Adrenal gland (tissue), 12 donors: ENCODE measurements around the gene SRCIN1. TPM values are rescaled to one million over a fixed set of nuclear protein-coding genes. Genes with fewer than 3 reads are reported as not detected.

Source experiments
- DNase-seq, 7 donors: peaks; one replicate each; pipeline ENCODE4 v3.0.0-alpha.2; 2019 to 2020
- H3K27ac ChIP-seq, 5 donors: fragments of 200-600 bp; sonication (generic) in 4 of 5; 1 replicate in 3 of 5; 2 replicates in 2 of 5; pipeline versions ENCODE4 v1.5.1 to v1.8.0; 2016 to 2020; ENCODE audit warnings: mild to moderate bottlenecking in 1 of 5
- H3K27me3 ChIP-seq: fragments of 200-600 bp; 2 replicates; pipeline ENCODE4 v1.8.0; 2021
- H3K36me3 ChIP-seq, 2 donors: fragments of 200-600 bp; replicated peaks in 1 of 2; 1 replicate in 1 of 2; 2 replicates in 1 of 2; pipeline versions ENCODE4 v1.5.1 to v1.8.0; 2018 to 2022
- H3K4me1 ChIP-seq, 2 donors: fragments of 200-600 bp; replicated peaks in 1 of 2; 1 replicate in 1 of 2; 2 replicates in 1 of 2; pipeline versions ENCODE4 v1.5.1 to v1.8.0; 2018 to 2021
- H3K4me3 ChIP-seq, 4 donors: fragments of 200-600 bp; sonication (generic) in 3 of 4; one replicate each; pipeline ENCODE4 v1.5.1; 2016 to 2018
- H3K9me3 ChIP-seq, 3 donors: fragments of 200-600 bp; sonication (generic) in 1 of 3; replicated peaks in 1 of 3; 1 replicate in 2 of 3; 2 replicates in 1 of 3; pipeline versions ENCODE4 v1.5.1 to v1.8.0; 2016 to 2021
- POLR2A ChIP-seq, 2 donors: fragments of 450-650 bp; IDR thresholded peaks; one replicate each; pipeline ENCODE4 v1.6.1; 2017; ENCODE audit warnings: antibody characterized with exemption in 2 of 2, mild to moderate bottlenecking in 2 of 2, moderate library complexity in 1 of 2
- WGBS, 4 donors: extraction: QIAGEN DNeasy Blood & Tissue Kit in 2 of 4; methylation state at CpG; one replicate each; pipeline versions ENCODE4 v1.1.5 to v1.1.7; 2013 to 2017; 5-methylcytosine and 5-hydroxymethylcytosine counted together
- intact Hi-C, 2 donors: fragments of 100-400 bp; cut with DNase I; formaldehyde crosslinking; loops; one replicate each; pipeline versions ENCODE4 v1.14.1 to v1.15.0; 2022 to 2023
- polyA plus RNA-seq, 3 donors: library from polyadenylated mRNA; stranded (reverse); fragments of 200-250 nt in 2 of 3; fragments of 350-450 nt in 1 of 3; fragmentation: Illumina TruSeq in 1 of 3; extraction: RNeasy Lipid Tissue Mini Kit (QIAGEN cat#74804) in 1 of 3; gene quantifications; one replicate each; pipeline ENCODE4 v1.2.3, GENCODE V29; 2013 to 2014
- total RNA-seq, 9 donors: library from RNA; depleted of rRNA in 4 of 9; stranded (reverse); fragments of >200 nt in 4 of 9; fragments of 120-200 nt in 1 of 9; fragmentation: NEBNext Ultra II Directional in 1 of 9; extraction: Animal tissue kit (Norgen Biotek cat#: 25700) in 1 of 9; gene quantifications; one replicate each; pipeline versions ENCODE4 v1.1.0 to v1.2.4, GENCODE V29; 2013 to 2023
- TF ChIP-seq, protein P1 (sequence below), 6 experiments: fragments of 450-650 bp in 4 of 6; fragments of 200-600 bp in 2 of 6; sonication (generic) in 1 of 6; IDR thresholded peaks; 1 replicate in 5 of 6; 2 replicates in 1 of 6; pipeline versions ENCODE4 v1.5.1 to v1.8.0; 2016 to 2021; ENCODE audit warnings: antibody characterized with exemption in 6 of 6, mild to moderate bottlenecking in 2 of 6, moderate library complexity in 1 of 6
- donor health status: healthy with polysubstance abuse.
- donor health status: Bipolar disorder and iron deficiency.
- donor health status: DM: yes; HTN: yes; CAD: no.
- donor health status: DM: no; HTN: no; CAD: no.
- donor health status: DM: no; HTN: no; CAD: no.
- donor health status: DM: yes; HTN: yes; CAD: no.

The SRCIN1 gene
- total and polyA plus RNA-seq, 12 donors: 0.44 to 33.1 (median 1.6) TPM; not detected in 2

DNA sequence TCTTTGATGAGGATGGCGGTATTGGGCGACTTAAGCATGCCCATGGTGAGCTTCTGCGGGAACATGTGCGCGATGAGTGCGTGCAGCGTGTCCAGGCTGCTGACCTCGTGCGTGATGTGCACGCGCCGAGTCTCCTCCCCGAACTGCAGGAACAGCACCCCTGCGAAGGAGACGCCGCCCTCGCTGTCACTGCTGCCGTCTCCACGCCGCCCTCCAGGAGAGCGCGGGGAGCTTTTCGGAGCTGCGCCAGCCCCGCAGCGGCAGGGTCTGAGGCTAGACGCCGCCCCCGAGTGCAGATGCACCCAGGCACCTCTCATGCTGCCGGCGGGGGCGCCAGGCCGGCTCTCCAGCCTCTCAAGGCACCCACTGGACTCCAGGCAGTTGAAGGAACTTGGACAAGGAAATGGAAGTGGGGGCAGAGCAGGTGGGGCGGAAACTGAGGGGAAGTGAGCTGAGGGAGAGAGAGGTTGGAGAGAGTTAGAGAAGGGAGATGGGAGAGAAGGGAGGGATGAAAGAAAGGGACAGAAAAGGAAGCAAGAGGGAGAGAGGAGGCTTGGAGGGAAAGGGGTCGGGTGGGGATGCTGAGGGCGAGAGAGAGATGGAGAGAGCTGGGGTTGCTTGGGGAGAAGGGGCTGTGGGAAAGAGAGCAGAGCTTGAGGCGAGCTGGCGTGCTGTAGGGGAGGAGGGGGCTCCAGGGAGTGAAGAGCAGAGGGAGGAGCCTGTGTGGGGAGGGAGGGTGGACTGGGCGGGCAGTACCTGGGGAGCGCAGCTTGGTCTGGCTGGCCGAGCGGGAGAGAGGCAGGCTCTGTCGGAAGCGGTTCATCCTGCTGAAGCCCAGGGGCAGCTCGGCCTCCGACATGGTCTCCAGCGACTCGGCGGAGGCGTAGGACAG, 42.1 kb downstream of the SRCIN1 start:
- H3K27ac ChIP-seq: peak overlapping the region in 1 of 5 donors; percentile 26
- WGBS, 4 donors: 6 to 8% (median 7%) methylated on average over 11 to 50 of the region's 50 CpGs
- H3K27me3 ChIP-seq: peaks cover 80% of the 10 kb centered on the region
- peaks cover under 1 to 17% of the 10 kb centered on the region in 2 donors for H3K4me1 ChIP-seq
- DNase-seq: no peak
- H3K36me3 ChIP-seq: no peaks in the 10 kb centered on the region
- H3K9me3 ChIP-seq: no peaks in the 10 kb centered on the region
- H3K4me3 ChIP-seq: no peak overlapping the region
- intact Hi-C loops: no loop called here
- TF ChIP-seq, protein P1, sequence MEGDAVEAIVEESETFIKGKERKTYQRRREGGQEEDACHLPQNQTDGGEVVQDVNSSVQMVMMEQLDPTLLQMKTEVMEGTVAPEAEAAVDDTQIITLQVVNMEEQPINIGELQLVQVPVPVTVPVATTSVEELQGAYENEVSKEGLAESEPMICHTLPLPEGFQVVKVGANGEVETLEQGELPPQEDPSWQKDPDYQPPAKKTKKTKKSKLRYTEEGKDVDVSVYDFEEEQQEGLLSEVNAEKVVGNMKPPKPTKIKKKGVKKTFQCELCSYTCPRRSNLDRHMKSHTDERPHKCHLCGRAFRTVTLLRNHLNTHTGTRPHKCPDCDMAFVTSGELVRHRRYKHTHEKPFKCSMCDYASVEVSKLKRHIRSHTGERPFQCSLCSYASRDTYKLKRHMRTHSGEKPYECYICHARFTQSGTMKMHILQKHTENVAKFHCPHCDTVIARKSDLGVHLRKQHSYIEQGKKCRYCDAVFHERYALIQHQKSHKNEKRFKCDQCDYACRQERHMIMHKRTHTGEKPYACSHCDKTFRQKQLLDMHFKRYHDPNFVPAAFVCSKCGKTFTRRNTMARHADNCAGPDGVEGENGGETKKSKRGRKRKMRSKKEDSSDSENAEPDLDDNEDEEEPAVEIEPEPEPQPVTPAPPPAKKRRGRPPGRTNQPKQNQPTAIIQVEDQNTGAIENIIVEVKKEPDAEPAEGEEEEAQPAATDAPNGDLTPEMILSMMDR (IDR thresholded peaks at IDR 0.05): no peak

DNA sequence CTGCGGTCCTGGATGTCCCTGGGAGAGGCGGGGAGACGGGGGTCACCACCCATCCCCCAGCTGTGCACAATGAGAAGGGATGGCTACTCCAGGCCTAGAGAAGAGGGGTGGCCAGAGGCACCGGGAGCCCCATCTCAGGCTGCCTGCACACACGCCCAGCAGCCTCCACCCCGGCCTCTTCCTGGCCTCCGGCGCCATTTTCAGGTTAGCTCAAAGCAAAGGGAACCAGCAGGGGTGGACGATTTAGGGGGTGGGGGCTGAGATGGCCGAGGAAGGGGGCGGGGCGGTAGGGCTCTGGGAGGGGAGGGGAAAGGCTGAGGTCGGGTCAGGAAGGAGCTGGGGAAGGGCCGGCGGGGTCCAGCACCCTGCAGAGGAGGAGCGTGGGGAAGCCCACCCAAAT, 42.8 kb downstream of the SRCIN1 start:
- Histone ChIP-seq H3K36me3 (no peaks in the 10 kb centered on the region), H3K4me1 (peaks cover 4 to 20% of the 10 kb centered on the region in 2 donors), H3K27me3 (peaks cover 74% of the 10 kb centered on the region), H3K27ac (no peak overlapping the region), H3K4me3 (no peak overlapping the region), H3K9me3 (no peaks in the 10 kb centered on the region)
- TF ChIP-seq POLR2A (IDR thresholded peaks at IDR 0.05): no peak
- TF ChIP-seq, protein P1 (IDR thresholded peaks at IDR 0.05): no peak
- intact Hi-C loops: no loop called here
- DNase-seq: no peak
- 2 to 30% (median 9%) methylated on average over 8 to 16 of the region's 16 CpGs for WGBS, 4 donors

DNA sequence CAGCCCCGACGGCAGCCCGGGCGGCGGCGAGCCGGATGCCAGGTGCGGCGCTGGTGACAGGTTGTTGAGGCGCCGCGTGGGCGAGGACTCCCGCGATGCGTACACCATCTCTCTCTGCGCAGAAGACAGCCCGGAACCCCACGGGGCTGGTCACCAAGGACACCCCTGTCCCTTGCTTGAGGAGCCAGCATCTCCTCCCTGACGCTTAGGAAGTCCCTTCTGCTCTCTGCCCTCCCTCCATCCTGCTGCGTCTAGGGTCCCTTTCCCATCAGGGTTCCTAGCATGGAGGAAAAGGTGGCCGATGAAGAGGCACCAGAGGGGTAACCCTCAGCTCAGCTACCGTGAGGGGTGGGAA, 43.6 kb downstream of the SRCIN1 start:
- WGBS, 4 donors: 5 to 20% (median 13%) methylated on average over 5 to 23 of the region's 23 CpGs
- intact Hi-C loops: no loop called here
- Histone ChIP-seq H3K4me1 (peaks cover 11 to 27% of the 10 kb centered on the region in 2 donors), H3K36me3 (no peaks in the 10 kb centered on the region), H3K27ac (no peak overlapping the region), H3K4me3 (no peak overlapping the region), H3K9me3 (no peaks in the 10 kb centered on the region), H3K27me3 (peaks cover 68% of the 10 kb centered on the region)
- TF ChIP-seq, protein P1 (IDR thresholded peaks at IDR 0.05): no peak
- TF ChIP-seq POLR2A (IDR thresholded peaks at IDR 0.05): no peak
- no peak for DNase-seq

DNA sequence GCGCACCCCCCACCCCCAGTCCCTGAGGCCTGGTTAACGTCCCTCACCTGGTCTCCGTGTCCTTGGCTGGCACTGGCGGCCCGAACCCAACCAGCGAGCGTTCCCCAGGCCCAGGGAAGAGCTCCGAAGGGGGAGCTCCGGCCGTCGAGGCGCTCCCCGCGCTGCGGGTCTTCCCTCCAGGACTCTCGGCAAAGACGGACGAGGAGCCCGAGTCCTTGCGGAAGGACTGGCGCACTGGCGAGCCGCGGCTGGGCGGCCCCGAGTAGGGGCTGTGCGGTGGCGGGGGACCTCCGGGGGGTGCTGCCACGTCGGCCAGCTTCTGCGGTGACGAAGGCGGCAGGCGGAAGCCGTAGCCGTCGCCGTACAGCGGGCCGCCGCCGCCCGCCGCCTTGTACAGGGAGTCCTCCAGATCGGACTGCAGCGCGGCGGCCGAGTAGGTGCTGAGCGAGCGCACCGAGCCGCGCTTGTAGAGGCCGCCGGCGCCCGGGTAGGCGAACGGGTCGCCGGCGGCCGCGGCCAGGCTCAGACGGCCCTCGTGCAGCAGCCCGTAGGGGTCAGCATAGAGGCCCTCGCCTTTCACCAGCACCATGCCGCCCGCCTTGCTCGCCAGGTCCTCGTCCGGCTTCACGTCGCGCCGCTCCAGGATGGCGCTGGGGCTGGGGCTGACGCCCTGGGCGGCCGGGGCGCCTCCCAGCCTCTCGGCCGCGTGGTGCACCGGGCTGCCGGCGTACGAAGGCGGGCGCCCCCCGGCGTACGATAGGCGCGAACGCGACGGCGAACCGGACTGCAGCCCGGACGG, 44.1 kb downstream of the SRCIN1 start:
- intact Hi-C loops: no loop called here
- no peak for DNase-seq
- H3K4me1 ChIP-seq: peaks cover 11 to 32% of the 10 kb centered on the region in 2 donors
- H3K36me3 ChIP-seq: no peaks in the 10 kb centered on the region
- 0 to 15% (median 9%) methylated on average over 2 to 105 of the region's 105 CpGs for WGBS, 4 donors
- no peak overlapping the region for H3K4me3 ChIP-seq
- no peak overlapping the region for H3K27ac ChIP-seq
- no peaks in the 10 kb centered on the region for H3K9me3 ChIP-seq
- H3K27me3 ChIP-seq: peaks cover 64% of the 10 kb centered on the region
- TF ChIP-seq, protein P1 (IDR thresholded peaks at IDR 0.05): no peak
- TF ChIP-seq POLR2A (IDR thresholded peaks at IDR 0.05): no peak
